Liver (tissue), 9 donors: Measurements from ENCODE around the gene PRSS27. TPM values are rescaled to one million over a fixed set of nuclear protein-coding genes. Genes with fewer than 3 reads are reported as not detected.

Experiments
- DNase-seq: peaks from one replicate; pipeline ENCODE4 v3.0.0-alpha.2; 2017; ENCODE audit warnings: low spot score
- H3K27ac ChIP-seq, 2 donors: one replicate each; pipeline ENCODE4 v1.7.0; 2013; ENCODE audit warnings: inconsistent platforms in 2 of 2, low read length in 2 of 2, control low read depth in 1 of 2, low read depth in 1 of 2, mild to moderate bottlenecking in 1 of 2
- H3K27me3 ChIP-seq, 4 donors: one replicate each; pipeline versions ENCODE4 v1.6.1 to v1.7.0; 2013; ENCODE audit warnings: low read length in 3 of 4, inconsistent platforms in 1 of 4, mild to moderate bottlenecking in 1 of 4, moderate library complexity in 1 of 4; ENCODE audit not compliant: control insufficient read depth in 4 of 4, insufficient read depth in 4 of 4
- H3K36me3 ChIP-seq, 4 donors: one replicate each; pipeline versions ENCODE4 v1.6.1 to v1.7.0; 2013; ENCODE audit warnings: low read length in 3 of 4, mild to moderate bottlenecking in 3 of 4, low read depth in 1 of 4, moderate library complexity in 1 of 4; ENCODE audit not compliant: control insufficient read depth in 4 of 4, insufficient read depth in 3 of 4
- H3K4me1 ChIP-seq, 4 donors: one replicate each; pipeline versions ENCODE4 v1.6.1 to v1.7.0; 2013; ENCODE audit warnings: low read length in 3 of 4, mild to moderate bottlenecking in 3 of 4, moderate library complexity in 1 of 4; ENCODE audit not compliant: control insufficient read depth in 4 of 4, insufficient read depth in 4 of 4
- H3K4me3 ChIP-seq, 3 donors: one replicate each; pipeline versions ENCODE4 v1.6.1 to v1.7.0; 2013; ENCODE audit warnings: low read length in 3 of 3, control low read depth in 1 of 3, low read depth in 1 of 3, mild to moderate bottlenecking in 1 of 3
- H3K9ac ChIP-seq, 2 donors: one replicate each; pipeline ENCODE4 v1.7.0; 2013; ENCODE audit warnings: low read length in 2 of 2, mild to moderate bottlenecking in 2 of 2, moderate library complexity in 2 of 2, control low read depth in 1 of 2, low read depth in 1 of 2
- H3K9me3 ChIP-seq, 4 donors: one replicate each; pipeline versions ENCODE4 v1.6.1 to v1.7.0; 2013; ENCODE audit warnings: low read length in 3 of 4; ENCODE audit not compliant: control insufficient read depth in 4 of 4
- FOXA1 ChIP-seq: IDR thresholded peaks from 2 replicates; pipeline ENCODE4 v1.6.1; 2016; ENCODE audit warnings: antibody characterized with exemption
- GABPA ChIP-seq, 2 donors: IDR thresholded peaks in 1 of 2; conservative IDR thresholded peaks in 1 of 2; 2 replicates each; pipeline ENCODE4 v1.6.1; 2016; ENCODE audit warnings: antibody characterized with exemption in 2 of 2, mild to moderate bottlenecking in 1 of 2, moderate library complexity in 1 of 2
- JUND ChIP-seq, 2 donors: IDR thresholded peaks; 2 replicates each; pipeline ENCODE4 v1.6.1; 2016; ENCODE audit warnings: antibody characterized with exemption in 2 of 2
- NR2F2 ChIP-seq: IDR thresholded peaks from 2 replicates; pipeline ENCODE4 v1.6.1; 2016; ENCODE audit warnings: antibody characterized with exemption
- RXRA ChIP-seq, 2 donors: IDR thresholded peaks; 2 replicates each; pipeline ENCODE4 v1.6.1; 2017 to 2018; ENCODE audit warnings: antibody characterized with exemption in 2 of 2, mild to moderate bottlenecking in 1 of 2
- TAF1 ChIP-seq: conservative IDR thresholded peaks from 2 replicates; pipeline ENCODE4 v1.6.1; 2016; ENCODE audit warnings: antibody characterized with exemption, mild to moderate bottlenecking
- YY1 ChIP-seq: IDR thresholded peaks from 2 replicates; pipeline ENCODE4 v1.6.1; 2016; ENCODE audit warnings: antibody characterized with exemption, mild to moderate bottlenecking
- WGBS: extraction: QIAGEN DNeasy Blood & Tissue Kit; methylation state at CpG from one replicate; pipeline ENCODE4 v1.1.7; 2013; 5-methylcytosine and 5-hydroxymethylcytosine counted together
- polyA plus RNA-seq, 2 donors: library from polyadenylated mRNA; stranded (reverse) in 1 of 2; unstranded in 1 of 2; fragments of 200-250 nt in 1 of 2; fragments of >200 nt in 1 of 2; fragmentation: Nextera tagmentation in 1 of 2; extraction: Ambion mirVana in 1 of 2; gene quantifications; one replicate each; pipeline versions ENCODE4 v1.2.1 to v1.2.3, GENCODE V29; 2013 to 2015
- total RNA-seq, 2 donors: library from RNA; depleted of rRNA; stranded (reverse); fragments of >200 nt; gene quantifications; one replicate each; pipeline ENCODE4 v1.2.3, GENCODE V29; 2014
- TF ChIP-seq, protein P1 (sequence below): IDR thresholded peaks from 2 replicates; pipeline ENCODE4 v1.6.1; 2016; ENCODE audit warnings: antibody characterized with exemption
- TF ChIP-seq, protein P2 (sequence below): fragments of 150-350 bp; IDR thresholded peaks from 2 replicates; pipeline ENCODE4 v1.5.1; 2017; ENCODE audit warnings: improper control_type of control experiment, low read depth, low read length; ENCODE audit not compliant: missing input control
- TF ChIP-seq, protein P3 (sequence below): IDR thresholded peaks from 2 replicates; pipeline ENCODE4 v1.6.1; 2016; ENCODE audit warnings: antibody characterized with exemption, mild to moderate bottlenecking
- TF ChIP-seq, protein P4 (sequence below): IDR thresholded peaks from 2 replicates; pipeline ENCODE4 v1.6.1; 2016; ENCODE audit warnings: antibody characterized with exemption
- donor health status: healthy.
- donor health status: healthy.
- donor health status: healthy.
- donor health status: healthy.
- donor health status: healthy.

The PRSS27 gene
- total and polyA plus RNA-seq, 4 donors, result 0.05 to 1.5 (median 0.22) TPM; not detected in 1

DNA sequence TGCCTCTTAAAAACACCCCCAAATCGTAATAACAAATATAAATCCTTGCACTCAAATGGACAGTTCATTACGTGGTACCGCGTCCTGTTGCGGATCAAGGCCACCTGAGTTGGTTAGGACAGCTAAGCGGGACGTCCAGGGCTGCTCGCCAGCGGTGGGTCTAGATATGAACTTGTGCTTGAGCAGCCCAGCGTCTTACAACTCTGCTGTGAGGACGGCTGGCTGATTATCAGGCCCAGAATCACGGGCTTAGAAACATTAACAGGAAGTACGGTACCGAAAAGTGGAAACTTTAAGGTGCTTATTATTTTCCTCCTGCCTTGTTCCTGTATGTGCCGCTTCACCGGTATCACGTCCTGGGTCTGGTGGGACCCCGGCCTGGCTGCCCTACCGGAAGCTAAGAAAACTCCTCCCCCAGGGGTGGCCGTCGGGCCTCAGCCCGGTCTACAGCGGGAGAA, 31.6 kb upstream of the PRSS27 start:
- H3K36me3 ChIP-seq, result peaks cover 0 to 2% (median under 1%) of the 10 kb centered on the region in 4 donors
- H3K27me3 ChIP-seq, result no peaks in the 10 kb centered on the region
- peak overlapping the region; percentile 94 to 98 for H3K27ac ChIP-seq
- no peak overlapping the region for H3K9ac ChIP-seq
- 63% methylated on average over 23 of the region's 23 CpGs for WGBS
- DNase-seq, result no peak
- TF ChIP-seq FOXA1 (no peak), RXRA (IDR thresholded peaks at IDR 0.05) (no peak), YY1 (no peak), JUND (IDR thresholded peaks at IDR 0.05) (no peak), TAF1 (no peak)
- TF ChIP-seq, protein P1, sequence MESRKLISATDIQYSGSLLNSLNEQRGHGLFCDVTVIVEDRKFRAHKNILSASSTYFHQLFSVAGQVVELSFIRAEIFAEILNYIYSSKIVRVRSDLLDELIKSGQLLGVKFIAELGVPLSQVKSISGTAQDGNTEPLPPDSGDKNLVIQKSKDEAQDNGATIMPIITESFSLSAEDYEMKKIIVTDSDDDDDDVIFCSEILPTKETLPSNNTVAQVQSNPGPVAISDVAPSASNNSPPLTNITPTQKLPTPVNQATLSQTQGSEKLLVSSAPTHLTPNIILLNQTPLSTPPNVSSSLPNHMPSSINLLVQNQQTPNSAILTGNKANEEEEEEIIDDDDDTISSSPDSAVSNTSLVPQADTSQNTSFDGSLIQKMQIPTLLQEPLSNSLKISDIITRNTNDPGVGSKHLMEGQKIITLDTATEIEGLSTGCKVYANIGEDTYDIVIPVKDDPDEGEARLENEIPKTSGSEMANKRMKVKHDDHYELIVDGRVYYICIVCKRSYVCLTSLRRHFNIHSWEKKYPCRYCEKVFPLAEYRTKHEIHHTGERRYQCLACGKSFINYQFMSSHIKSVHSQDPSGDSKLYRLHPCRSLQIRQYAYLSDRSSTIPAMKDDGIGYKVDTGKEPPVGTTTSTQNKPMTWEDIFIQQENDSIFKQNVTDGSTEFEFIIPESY, result no peak
- TF ChIP-seq, protein P2, sequence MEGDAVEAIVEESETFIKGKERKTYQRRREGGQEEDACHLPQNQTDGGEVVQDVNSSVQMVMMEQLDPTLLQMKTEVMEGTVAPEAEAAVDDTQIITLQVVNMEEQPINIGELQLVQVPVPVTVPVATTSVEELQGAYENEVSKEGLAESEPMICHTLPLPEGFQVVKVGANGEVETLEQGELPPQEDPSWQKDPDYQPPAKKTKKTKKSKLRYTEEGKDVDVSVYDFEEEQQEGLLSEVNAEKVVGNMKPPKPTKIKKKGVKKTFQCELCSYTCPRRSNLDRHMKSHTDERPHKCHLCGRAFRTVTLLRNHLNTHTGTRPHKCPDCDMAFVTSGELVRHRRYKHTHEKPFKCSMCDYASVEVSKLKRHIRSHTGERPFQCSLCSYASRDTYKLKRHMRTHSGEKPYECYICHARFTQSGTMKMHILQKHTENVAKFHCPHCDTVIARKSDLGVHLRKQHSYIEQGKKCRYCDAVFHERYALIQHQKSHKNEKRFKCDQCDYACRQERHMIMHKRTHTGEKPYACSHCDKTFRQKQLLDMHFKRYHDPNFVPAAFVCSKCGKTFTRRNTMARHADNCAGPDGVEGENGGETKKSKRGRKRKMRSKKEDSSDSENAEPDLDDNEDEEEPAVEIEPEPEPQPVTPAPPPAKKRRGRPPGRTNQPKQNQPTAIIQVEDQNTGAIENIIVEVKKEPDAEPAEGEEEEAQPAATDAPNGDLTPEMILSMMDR, result no peak
- TF ChIP-seq, protein P3, sequence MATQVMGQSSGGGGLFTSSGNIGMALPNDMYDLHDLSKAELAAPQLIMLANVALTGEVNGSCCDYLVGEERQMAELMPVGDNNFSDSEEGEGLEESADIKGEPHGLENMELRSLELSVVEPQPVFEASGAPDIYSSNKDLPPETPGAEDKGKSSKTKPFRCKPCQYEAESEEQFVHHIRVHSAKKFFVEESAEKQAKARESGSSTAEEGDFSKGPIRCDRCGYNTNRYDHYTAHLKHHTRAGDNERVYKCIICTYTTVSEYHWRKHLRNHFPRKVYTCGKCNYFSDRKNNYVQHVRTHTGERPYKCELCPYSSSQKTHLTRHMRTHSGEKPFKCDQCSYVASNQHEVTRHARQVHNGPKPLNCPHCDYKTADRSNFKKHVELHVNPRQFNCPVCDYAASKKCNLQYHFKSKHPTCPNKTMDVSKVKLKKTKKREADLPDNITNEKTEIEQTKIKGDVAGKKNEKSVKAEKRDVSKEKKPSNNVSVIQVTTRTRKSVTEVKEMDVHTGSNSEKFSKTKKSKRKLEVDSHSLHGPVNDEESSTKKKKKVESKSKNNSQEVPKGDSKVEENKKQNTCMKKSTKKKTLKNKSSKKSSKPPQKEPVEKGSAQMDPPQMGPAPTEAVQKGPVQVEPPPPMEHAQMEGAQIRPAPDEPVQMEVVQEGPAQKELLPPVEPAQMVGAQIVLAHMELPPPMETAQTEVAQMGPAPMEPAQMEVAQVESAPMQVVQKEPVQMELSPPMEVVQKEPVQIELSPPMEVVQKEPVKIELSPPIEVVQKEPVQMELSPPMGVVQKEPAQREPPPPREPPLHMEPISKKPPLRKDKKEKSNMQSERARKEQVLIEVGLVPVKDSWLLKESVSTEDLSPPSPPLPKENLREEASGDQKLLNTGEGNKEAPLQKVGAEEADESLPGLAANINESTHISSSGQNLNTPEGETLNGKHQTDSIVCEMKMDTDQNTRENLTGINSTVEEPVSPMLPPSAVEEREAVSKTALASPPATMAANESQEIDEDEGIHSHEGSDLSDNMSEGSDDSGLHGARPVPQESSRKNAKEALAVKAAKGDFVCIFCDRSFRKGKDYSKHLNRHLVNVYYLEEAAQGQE, result no peak
- TF ChIP-seq, protein P4, sequence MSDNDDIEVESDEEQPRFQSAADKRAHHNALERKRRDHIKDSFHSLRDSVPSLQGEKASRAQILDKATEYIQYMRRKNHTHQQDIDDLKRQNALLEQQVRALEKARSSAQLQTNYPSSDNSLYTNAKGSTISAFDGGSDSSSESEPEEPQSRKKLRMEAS, result no peak
- H3K9me3 ChIP-seq, result no peaks in the 10 kb centered on the region
- H3K4me1 ChIP-seq, result peaks cover 14 to 40% (median 23%) of the 10 kb centered on the region in 4 donors
- H3K4me3 ChIP-seq, result peak overlapping the region; percentile 20 to 88 (median 41)

DNA sequence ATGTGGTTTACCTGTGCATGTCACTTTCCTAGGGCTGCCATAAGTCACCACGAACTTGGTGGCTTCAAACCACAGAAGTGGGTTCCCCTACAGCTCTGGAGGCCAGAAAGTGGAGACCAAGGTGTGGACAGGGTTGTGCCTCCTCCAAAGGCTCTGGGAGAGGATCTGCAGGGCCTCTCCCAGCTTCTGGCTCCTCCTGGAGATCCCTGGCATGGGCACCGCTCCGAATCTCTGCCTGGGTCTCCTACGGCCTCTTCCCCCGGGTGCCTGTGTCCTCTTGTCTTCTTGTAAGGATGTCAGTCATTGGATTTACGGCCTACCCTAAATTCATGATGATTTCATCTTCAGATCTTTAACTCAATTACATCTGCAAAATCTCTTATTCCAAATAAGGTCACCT, 29.9 kb upstream of the PRSS27 start:
- no peak overlapping the region for H3K9ac ChIP-seq
- H3K27ac ChIP-seq, result no peak overlapping the region
- no peaks in the 10 kb centered on the region for H3K36me3 ChIP-seq
- no peak for DNase-seq
- peaks cover 8 to 23% (median 11%) of the 10 kb centered on the region in 4 donors for H3K4me1 ChIP-seq
- 96% methylated on average over 6 of the region's 6 CpGs for WGBS
- no peaks in the 10 kb centered on the region for H3K9me3 ChIP-seq
- H3K27me3 ChIP-seq, result no peaks in the 10 kb centered on the region
- TF ChIP-seq NR2F2 (no peak), GABPA (IDR thresholded peaks at IDR 0.05 in 1 of 2, conservative IDR thresholded peaks at IDR 0.05 in 1 of 2) (no peak)
- TF ChIP-seq, protein P2, result no peak
- TF ChIP-seq, protein P4, result no peak
- H3K4me3 ChIP-seq, result no peak overlapping the region
